HCT116 (cell line): ENCODE measurements around the gene RIMS1. TPM values are rescaled to one million over a fixed set of nuclear protein-coding genes. Genes with fewer than 3 reads are reported as not detected.

Experiments used
- ATAC-seq: fragments of 200-7000 bp; cut with Tn5 transposase; 2 replicates; pipeline ENCODE4 v1.9.1; 2020; ENCODE audit warnings: mild to moderate bottlenecking, moderate library complexity
- BruUV-seq: library from RNA; stranded (reverse); fragments of 400-500 nt; replicated peaks from 2 replicates; lab custom pipeline; 2021; lab: Mats Ljungman, UMichigan
- CTCF ChIA-PET: fragments of 300-600 bp; sonication (Branson Sonifier 250); formaldehyde crosslinking; loops from one replicate; lab custom pipeline; 2021; ENCODE audit warnings: antibody characterized with exemption; lab: Charles Lee
- POLR2A ChIA-PET: fragments of 300-600, 350-600 bp; sonication (Branson Sonifier 250); formaldehyde crosslinking; loops from one replicate; lab custom pipeline; 2021; ENCODE audit warnings: antibody characterized with exemption; lab: Charles Lee
- RAD21 ChIA-PET, 2 experiments: fragments of 300-600 bp; sonication (Branson Sonifier 250); formaldehyde crosslinking; loops; one replicate each; lab custom pipeline; 2023; ENCODE audit warnings: low total read pairs in 2 of 2; ENCODE audit not compliant: uncharacterized antibody in 2 of 2, unreplicated experiment in 2 of 2, low non-redundant PET in 1 of 2; lab: Charles Lee
- DNase-seq: peaks from one replicate; pipeline ENCODE4 v3.0.0-alpha.2; 2010; ENCODE audit warnings: low read depth, low spot score
- H2AFZ ChIP-seq: fragments of 200-600 bp; shearing (Covaris generic), sonication (generic); 2 replicates; pipeline ENCODE4 v1.6.1; 2017; ENCODE audit warnings: low read depth, mixed run types, mixed read lengths, antibody characterized with exemption, low read length; ENCODE audit not compliant: poor library complexity, severe bottlenecking
- H3K27ac ChIP-seq: 2 replicates; pipeline ENCODE4 v1.5.1; 2012; ENCODE audit warnings: low read depth, low read length
- H3K27me3 ChIP-seq: fragments of 200-600 bp; sonication (generic); 2 replicates; pipeline ENCODE4 v1.6.1; 2016; ENCODE audit warnings: mixed run types, low read length, mixed read lengths; ENCODE audit not compliant: insufficient read depth
- H3K36me3 ChIP-seq, 2 experiments: fragments of 200-500 bp in 1 of 2; fragments of 200-600 bp in 1 of 2; sonication (Bioruptor generic) in 1 of 2; sonication (generic) in 1 of 2; 2 replicates each; pipeline versions ENCODE4 v1.5.1 to v1.6.1; 2014 to 2016; ENCODE audit warnings: low read length in 2 of 2, inconsistent platforms in 1 of 2, mixed read lengths in 1 of 2, mixed run types in 1 of 2; ENCODE audit not compliant: insufficient read depth in 2 of 2, control insufficient read depth in 1 of 2
- H3K4me1 ChIP-seq, 2 experiments: fragments of 200-600 bp in 1 of 2; sonication (generic) in 1 of 2; 2 replicates each; pipeline versions ENCODE4 v1.5.1 to v1.6.1; 2012 to 2017; ENCODE audit warnings: low read length in 2 of 2, inconsistent platforms in 1 of 2, mild to moderate bottlenecking in 1 of 2, mixed read lengths in 1 of 2, mixed run types in 1 of 2, moderate library complexity in 1 of 2; ENCODE audit not compliant: insufficient read depth in 2 of 2, control insufficient read depth in 1 of 2
- H3K4me2 ChIP-seq: fragments of 200-600 bp; sonication (generic); 2 replicates; pipeline ENCODE4 v1.6.1; 2017; ENCODE audit warnings: mixed run types, low read length, mixed read lengths
- H3K4me3 ChIP-seq, 2 experiments: fragments of 200-600 bp in 1 of 2; sonication (generic) in 1 of 2; replicated peaks in 1 of 2; 2 replicates each; pipeline ENCODE4 v1.5.1; 2011 to 2016; ENCODE audit warnings: low read length in 2 of 2, control low read depth in 1 of 2, low read depth in 1 of 2, mild to moderate bottlenecking in 1 of 2, mixed read lengths in 1 of 2, mixed run types in 1 of 2
- H3K79me2 ChIP-seq: fragments of 200-600 bp; sonication (generic); 2 replicates; pipeline ENCODE4 v1.6.1; 2017; ENCODE audit warnings: mild to moderate bottlenecking, mixed run types, low read length, moderate library complexity, mixed read lengths; ENCODE audit not compliant: insufficient read depth
- H3K9ac ChIP-seq: fragments of 200-600 bp; sonication (generic); 2 replicates; pipeline ENCODE4 v1.6.1; 2016; ENCODE audit warnings: low read length, mixed read lengths
- H3K9me2 ChIP-seq: fragments of 200-600 bp; sonication (generic), shearing (Covaris generic); 2 replicates; pipeline ENCODE4 v1.6.1; 2017; ENCODE audit warnings: mixed run types, mild to moderate bottlenecking, moderate library complexity; ENCODE audit not compliant: insufficient read depth
- H3K9me3 ChIP-seq, 2 experiments: fragments of 200-500 bp in 1 of 2; fragments of 200-600 bp in 1 of 2; sonication (Bioruptor generic) in 1 of 2; sonication (generic) in 1 of 2; 2 replicates each; pipeline ENCODE4 v1.6.1; 2014 to 2017; ENCODE audit warnings: low read length in 2 of 2, mixed read lengths in 2 of 2, inconsistent platforms in 1 of 2, low read depth in 1 of 2, mild to moderate bottlenecking in 1 of 2, mixed run types in 1 of 2, moderate library complexity in 1 of 2; ENCODE audit not compliant: control insufficient read depth in 1 of 2, insufficient read depth in 1 of 2
- H4K20me1 ChIP-seq: fragments of 200-600 bp; sonication (generic), shearing (Covaris generic); 2 replicates; pipeline ENCODE4 v1.6.1; 2017; ENCODE audit warnings: mixed run types, mild to moderate bottlenecking, moderate library complexity; ENCODE audit not compliant: insufficient read depth
- ATF3 ChIP-seq: IDR thresholded peaks from 2 replicates; pipeline ENCODE4 v1.6.1; 2012
- CBX3 ChIP-seq: IDR thresholded peaks from 2 replicates; pipeline ENCODE4 v1.6.1; 2012; ENCODE audit warnings: low read depth
- CEBPB ChIP-seq: IDR thresholded peaks from 2 replicates; pipeline ENCODE4 v1.6.1; 2012; ENCODE audit warnings: low read depth
- ELF1 ChIP-seq: IDR thresholded peaks from 2 replicates; pipeline ENCODE4 v1.6.1; 2012; ENCODE audit warnings: low read depth, borderline replicate concordance
- EZH2 ChIP-seq: fragments of 200-600 bp; sonication (generic); IDR thresholded peaks from 2 replicates; pipeline ENCODE4 v1.6.1; 2017; ENCODE audit warnings: antibody characterized with exemption, mixed run types
- EZH2phosphoT487 ChIP-seq: fragments of 200-600 bp; IDR thresholded peaks from 2 replicates; pipeline ENCODE4 v1.6.1; 2018; ENCODE audit warnings: antibody characterized with exemption, borderline replicate concordance
- FOSL1 ChIP-seq: IDR thresholded peaks from 2 replicates; pipeline ENCODE4 v1.6.1; 2012; ENCODE audit warnings: low read depth
- JUND ChIP-seq: IDR thresholded peaks from 2 replicates; pipeline ENCODE4 v1.6.1; 2012
- POLR2AphosphoS5 ChIP-seq: IDR thresholded peaks from 2 replicates; pipeline ENCODE4 v1.6.1; 2011; ENCODE audit warnings: mild to moderate bottlenecking, low read depth, low read length, moderate library complexity
- SIN3A ChIP-seq: IDR thresholded peaks from 2 replicates; pipeline ENCODE4 v1.6.1; 2012; ENCODE audit warnings: low read depth
- SRF ChIP-seq: IDR thresholded peaks from 2 replicates; pipeline ENCODE4 v1.6.1; 2012; ENCODE audit warnings: low read depth
- TCF7L2 ChIP-seq: IDR thresholded peaks from 2 replicates; pipeline ENCODE4 v1.7.0; 2011; ENCODE audit warnings: borderline replicate concordance, inconsistent platforms; ENCODE audit not compliant: insufficient read depth, insufficient read length; ENCODE audit errors: extremely low read depth
- YY1 ChIP-seq: IDR thresholded peaks from 2 replicates; pipeline ENCODE4 v1.6.1; 2011; ENCODE audit warnings: low read length, low read depth, moderate library complexity, mild to moderate bottlenecking; ENCODE audit not compliant: insufficient replicate concordance; ENCODE audit errors: extremely low read depth
- ZBTB33 ChIP-seq: IDR thresholded peaks from 2 replicates; pipeline ENCODE4 v1.6.1; 2011; ENCODE audit warnings: mild to moderate bottlenecking, low read length, moderate library complexity; ENCODE audit not compliant: insufficient replicate concordance; ENCODE audit errors: extremely low read depth
- ZFX ChIP-seq: fragments of 450-650 bp; IDR thresholded peaks from 2 replicates; pipeline ENCODE4 v1.6.1; 2017
- intact Hi-C: fragments of 100-400 bp; cut with micrococcal nuclease; formaldehyde crosslinking; loops from 2 replicates; pipeline ENCODE4 v1.10.0; 2022
- total RNA-seq: library from RNA; stranded (reverse); gene quantifications from one replicate; pipeline ENCODE4 v1.2.1, GENCODE V29; 2021; ENCODE audit not compliant: unreplicated experiment
- TF ChIP-seq, protein P1 (sequence below): IDR thresholded peaks from 2 replicates; pipeline ENCODE4 v1.6.1; 2012
- TF ChIP-seq, protein P2 (sequence below), 3 experiments: fragments of 200-600 bp in 1 of 3; sonication (generic) in 1 of 3; IDR thresholded peaks in 2 of 3; conservative IDR thresholded peaks in 1 of 3; 2 replicates each; pipeline ENCODE4 v1.5.1; 2012 to 2017; ENCODE audit warnings: low read depth in 2 of 3, low read length in 2 of 3, antibody characterized with exemption in 1 of 3, borderline replicate concordance in 1 of 3, control low read depth in 1 of 3, mild to moderate bottlenecking in 1 of 3, mixed read lengths in 1 of 3, mixed run types in 1 of 3, moderate library complexity in 1 of 3; ENCODE audit not compliant: insufficient read depth in 1 of 3

The RIMS1 gene
- total RNA-seq, 1 experiment from 2014 or later = not detected

- H3K9ac ChIP-seq = no peak overlapping the region
- no TSS peak for BruUV-seq
- no peak for TF ChIP-seq YY1
- TF ChIP-seq TCF7L2 = no peak
- no peaks in the 10 kb centered on the region for H3K9me3 ChIP-seq
- RAD21 ChIA-PET = no interaction called here
- no peak for DNase-seq
- no peaks in the 10 kb centered on the region for H3K9me2 ChIP-seq
- no peak overlapping the region for H3K4me3 ChIP-seq
- no peaks in the 10 kb centered on the region for H3K36me3 ChIP-seq
- H3K27me3 ChIP-seq = peaks cover 13% of the 10 kb centered on the region
- POLR2A ChIA-PET = no interaction called here
- no peak overlapping the region for H3K27ac ChIP-seq
- no peaks in the 10 kb centered on the region for H3K79me2 ChIP-seq
- no peaks in the 10 kb centered on the region for H3K4me1 ChIP-seq
- no peaks in the 10 kb centered on the region for H4K20me1 ChIP-seq
- intact Hi-C loops = no loop called here
- ATAC-seq = no peak
- H3K4me2 ChIP-seq = no peak overlapping the region
- CTCF ChIA-PET = interaction anchor here (1.9 to 2.2 kb wide), 2 partner anchors 9 to 159 kb away, joined by 6 read pairs; no protein-coding TSS in a partner anchor
- H2AFZ ChIP-seq = no peak overlapping the region
These were observed 535.0 kb downstream of the RIMS1 start for GRCh38 chr6:72421387-72421786.

GRCh38 chr6:72422171-72422570 lies 535.8 kb downstream of the RIMS1 start:
- Histone ChIP-seq H3K79me2 (no peaks in the 10 kb centered on the region), H3K4me2 (no peak overlapping the region), H2AFZ (no peak overlapping the region), H3K27me3 (peaks cover 11% of the 10 kb centered on the region), H3K9me2 (no peaks in the 10 kb centered on the region), H4K20me1 (no peaks in the 10 kb centered on the region), H3K36me3 (no peaks in the 10 kb centered on the region), H3K27ac (no peak overlapping the region), H3K4me3 (no peak overlapping the region), H3K9ac (no peak overlapping the region), H3K9me3 (no peaks in the 10 kb centered on the region), H3K4me1 (no peaks in the 10 kb centered on the region)
- ATAC-seq (no peak), DNase-seq (no peak)
- POLR2A ChIA-PET = no interaction called here
- no TSS peak for BruUV-seq
- CTCF ChIA-PET = interaction anchor here (1.1 to 2.2 kb wide), 4 partner anchors 10 to 713 kb away, joined by 3 to 9 read pairs (median 6); no protein-coding TSS in a partner anchor
- RAD21 ChIA-PET = no interaction called here
- TF ChIP-seq SRF (no peak), EZH2 (no peak), ZBTB33 (no peak), YY1 (no peak), ELF1 (no peak), POLR2AphosphoS5 (no peak), EZH2phosphoT487 (no peak), ZFX (no peak), SIN3A (no peak), TCF7L2 (no peak), CEBPB (no peak), ATF3 (no peak), FOSL1 (no peak), JUND (no peak), CBX3 (no peak)
- TF ChIP-seq, protein P1, sequence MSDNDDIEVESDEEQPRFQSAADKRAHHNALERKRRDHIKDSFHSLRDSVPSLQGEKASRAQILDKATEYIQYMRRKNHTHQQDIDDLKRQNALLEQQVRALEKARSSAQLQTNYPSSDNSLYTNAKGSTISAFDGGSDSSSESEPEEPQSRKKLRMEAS = no peak
- TF ChIP-seq, protein P2, sequence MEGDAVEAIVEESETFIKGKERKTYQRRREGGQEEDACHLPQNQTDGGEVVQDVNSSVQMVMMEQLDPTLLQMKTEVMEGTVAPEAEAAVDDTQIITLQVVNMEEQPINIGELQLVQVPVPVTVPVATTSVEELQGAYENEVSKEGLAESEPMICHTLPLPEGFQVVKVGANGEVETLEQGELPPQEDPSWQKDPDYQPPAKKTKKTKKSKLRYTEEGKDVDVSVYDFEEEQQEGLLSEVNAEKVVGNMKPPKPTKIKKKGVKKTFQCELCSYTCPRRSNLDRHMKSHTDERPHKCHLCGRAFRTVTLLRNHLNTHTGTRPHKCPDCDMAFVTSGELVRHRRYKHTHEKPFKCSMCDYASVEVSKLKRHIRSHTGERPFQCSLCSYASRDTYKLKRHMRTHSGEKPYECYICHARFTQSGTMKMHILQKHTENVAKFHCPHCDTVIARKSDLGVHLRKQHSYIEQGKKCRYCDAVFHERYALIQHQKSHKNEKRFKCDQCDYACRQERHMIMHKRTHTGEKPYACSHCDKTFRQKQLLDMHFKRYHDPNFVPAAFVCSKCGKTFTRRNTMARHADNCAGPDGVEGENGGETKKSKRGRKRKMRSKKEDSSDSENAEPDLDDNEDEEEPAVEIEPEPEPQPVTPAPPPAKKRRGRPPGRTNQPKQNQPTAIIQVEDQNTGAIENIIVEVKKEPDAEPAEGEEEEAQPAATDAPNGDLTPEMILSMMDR (IDR thresholded peaks at IDR 0.05 in 2 of 3, conservative IDR thresholded peaks at IDR 0.05 in 1 of 3; ENCODE audit: borderline replicate concordance in 1 of 3, insufficient read depth in 1 of 3, low read depth in 2 of 3, low read length in 2 of 3) = no peak
- intact Hi-C loops = no loop called here
